ENCODE measurements around the gene UTP14A. TPM values are rescaled to one million over a fixed set of nuclear protein-coding genes. Genes with fewer than 3 reads are reported as not detected.

The UTP14A gene
- total RNA-seq, 1 donor from 2014 or later = 32.0 TPM

Other genes with a start within 250 kb of the UTP14A start
- gene XPNPEP2, start 167.2 kb upstream of the UTP14A start, total RNA-seq = 0.61 and 0.88 TPM in 2 replicates
- 301 and 308 TPM in 2 replicates for gene SASH3, start 126.2 kb upstream of the UTP14A start, total RNA-seq
- 6.7 and 7.0 TPM in 2 replicates for gene ZDHHC9, start 62.3 kb upstream of the UTP14A start, total RNA-seq
- gene BCORL1, start 76.5 kb downstream of the UTP14A start, total RNA-seq = 6.1 and 6.9 TPM in 2 replicates
- 38.8 and 39.3 TPM in 2 replicates for gene ELF4, start 204.3 kb downstream of the UTP14A start, total RNA-seq

Data from T-helper 1 cell treated with Interleukin-12 subunit alpha and Interleukin-12 subunit beta and Interleukin-4 antibody, amounts not matched to agents 30 ng/mL and 1 ng/mL, for 36 hours (primary cell).